ENCODE results near the gene AGBL1.
"Not testable (repeated sequence)": the region's sequence is repeated elsewhere in the genome, so short reads cannot be mapped to it uniquely, and the experiment has no call there.

AGBL1 gene

GRCh38 chr15:86087808-86088207, 8.1 kb downstream of the AGBL1 start:
- no peak for DNase-seq

- peak; percentile 64 for DNase-seq
Measured at GRCh38 chr15:86089422-86089821, 9.8 kb downstream of the AGBL1 start.

GRCh38 chr15:86101818-86102217, 22.1 kb downstream of the AGBL1 start:
- no peak for DNase-seq

- DNase-seq: no peak
Measured at GRCh38 chr15:86103825-86104224, 24.2 kb downstream of the AGBL1 start.

- no peak for DNase-seq
Measured at GRCh38 chr15:86106306-86106705, 26.6 kb downstream of the AGBL1 start.

- peak; percentile 23 for DNase-seq
Measured at GRCh38 chr15:86115145-86115801, 35.6 kb downstream of the AGBL1 start.

- DNase-seq: no peak
Measured at GRCh38 chr15:86121568-86122225, 42.0 kb downstream of the AGBL1 start.

GRCh38 chr15:86122691-86123391, 43.2 kb downstream of the AGBL1 start:
- DNase-seq: not testable (repeated sequence)

- no peak for DNase-seq
Measured at GRCh38 chr15:86125775-86126174, 46.1 kb downstream of the AGBL1 start.

- DNase-seq: no peak
Measured at GRCh38 chr15:86127547-86127946, 47.9 kb downstream of the AGBL1 start.

GRCh38 chr15:86135041-86135440, 55.4 kb downstream of the AGBL1 start:
- no peak for DNase-seq

- no peak for DNase-seq
Measured at GRCh38 chr15:86136861-86137260, 57.2 kb downstream of the AGBL1 start.

- DNase-seq: no peak
Measured at GRCh38 chr15:86138798-86139197, 59.1 kb downstream of the AGBL1 start.

GRCh38 chr15:86139828-86140227, 60.2 kb downstream of the AGBL1 start:
- no peak for DNase-seq

- no peak for DNase-seq
Measured at GRCh38 chr15:86154705-86155104, 75.0 kb downstream of the AGBL1 start.

- no peak for DNase-seq
Measured at GRCh38 chr15:86155551-86155950, 75.9 kb downstream of the AGBL1 start.

GRCh38 chr15:86157606-86158293, 78.1 kb downstream of the AGBL1 start:
- DNase-seq: no peak

- DNase-seq: no peak
Measured at GRCh38 chr15:86159468-86159867, 79.8 kb downstream of the AGBL1 start.

GRCh38 chr15:86161250-86161649, 81.6 kb downstream of the AGBL1 start:
- no peak for DNase-seq

- no peak for DNase-seq
Measured at GRCh38 chr15:86162172-86162591, 82.5 kb downstream of the AGBL1 start.

- no peak for DNase-seq
Measured at GRCh38 chr15:86162641-86163040, 83.0 kb downstream of the AGBL1 start.

- DNase-seq: no peak
Measured at GRCh38 chr15:86163816-86164215, 84.1 kb downstream of the AGBL1 start.

GRCh38 chr15:86164232-86164898, 84.7 kb downstream of the AGBL1 start:
- DNase-seq: no peak

Measured in NCI-H2171 (cell line).